ENCODE results near the gene SSTR5.

SSTR5 gene

DNA sequence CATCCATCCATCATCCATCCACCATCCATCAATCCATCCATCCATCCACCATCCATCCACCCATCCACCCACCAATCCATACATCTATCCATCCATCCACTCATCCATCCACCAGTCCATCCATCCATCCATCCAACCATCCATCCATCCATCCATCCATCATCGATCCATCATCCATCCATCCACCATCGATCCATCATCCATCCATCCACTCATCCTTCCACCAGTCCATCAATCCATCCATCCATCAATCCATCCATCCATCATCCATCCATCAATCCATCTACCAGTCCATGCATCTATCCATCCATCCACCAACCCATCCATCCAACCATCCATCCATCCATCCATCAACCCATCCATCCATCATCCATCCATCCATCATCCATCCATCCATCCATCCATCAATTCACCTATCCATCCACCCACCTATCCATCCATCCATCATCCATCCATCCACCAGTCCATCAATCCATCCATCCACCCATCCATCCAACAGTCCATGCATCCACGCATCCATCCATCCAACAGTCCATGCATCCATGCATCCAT, 39.3 kb upstream of the SSTR5 start:
- no peaks in the 10 kb centered on the region for H3K36me3 ChIP-seq (replicated peaks; ENCODE audit: insufficient read depth, low read length)

DNA sequence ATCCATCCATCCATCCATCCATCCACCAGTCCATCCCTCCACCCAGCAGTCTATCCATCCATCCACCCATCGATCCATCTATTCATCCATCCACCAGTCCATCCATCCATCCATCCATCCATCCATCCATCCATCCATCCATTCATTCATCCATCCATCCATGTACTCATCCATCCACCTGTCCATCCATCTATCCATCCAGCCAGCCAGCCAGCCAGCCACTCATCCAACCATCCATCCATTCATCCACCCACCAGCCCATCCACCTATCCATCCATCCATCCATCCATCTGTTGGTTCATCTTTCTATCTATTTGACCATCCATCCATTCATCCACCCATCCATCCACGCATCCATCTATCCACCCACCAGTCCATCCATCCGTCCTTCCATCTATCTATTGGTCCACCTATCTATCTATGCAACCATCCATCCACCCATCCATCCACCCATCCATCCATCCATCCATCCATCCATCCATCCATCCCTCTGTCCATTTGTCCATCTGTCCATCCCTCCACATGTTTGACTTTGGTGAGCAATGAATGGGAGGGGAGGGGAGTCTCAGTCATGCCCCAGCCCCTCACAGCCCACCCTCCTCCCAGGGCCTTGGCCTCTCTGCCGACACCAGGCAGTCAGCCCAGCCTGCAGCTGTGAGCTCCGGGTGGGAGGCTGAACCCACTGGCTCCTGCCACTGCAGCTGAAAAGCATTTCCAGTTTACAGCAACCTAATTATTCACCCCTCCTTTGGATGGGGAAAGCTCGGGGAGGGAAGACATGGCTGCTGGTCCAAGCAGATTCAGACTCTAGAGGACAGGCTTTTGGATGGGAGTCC, 38.1 kb upstream of the SSTR5 start:
- no peak for DNase-seq
- Histone ChIP-seq H3F3A (ENCODE audit: insufficient read depth, low read length) (no peaks in the 10 kb centered on the region), H3K4me2 (ENCODE audit: low read depth, low read length) (no peak overlapping the region), H2AFZ (ENCODE audit: low read length) (no peak overlapping the region), H3K79me2 (ENCODE audit: low read length) (no peaks in the 10 kb centered on the region), H3K27me3 (replicated peaks; ENCODE audit: insufficient read depth, low read length) (peaks cover 72% of the 10 kb centered on the region), H4K20me1 (ENCODE audit: insufficient read depth, low read length) (no peaks in the 10 kb centered on the region), H3K9me2 (replicated peaks; ENCODE audit: insufficient read depth, low read length) (no peaks in the 10 kb centered on the region), H3K4me3 (ENCODE audit: low read length) (no peak overlapping the region), H3K9ac (ENCODE audit: low read length) (no peak overlapping the region), H3K9me3 (replicated peaks; ENCODE audit: insufficient read depth, low read length) (no peaks in the 10 kb centered on the region), H3K27ac (ENCODE audit: low read length) (no peak overlapping the region), H3K4me1 (ENCODE audit: low read length) (no peaks in the 10 kb centered on the region), H3K36me3 (replicated peaks; ENCODE audit: insufficient read depth, low read length) (no peaks in the 10 kb centered on the region)
- TF ChIP-seq EZH2phosphoT487 (IDR thresholded peaks at IDR 0.05; ENCODE audit: low read length) (no peak), EZH2 (optimal IDR thresholded peaks at IDR 0.05; ENCODE audit: low read depth, low read length) (no peak)
- TF ChIP-seq, protein P1, sequence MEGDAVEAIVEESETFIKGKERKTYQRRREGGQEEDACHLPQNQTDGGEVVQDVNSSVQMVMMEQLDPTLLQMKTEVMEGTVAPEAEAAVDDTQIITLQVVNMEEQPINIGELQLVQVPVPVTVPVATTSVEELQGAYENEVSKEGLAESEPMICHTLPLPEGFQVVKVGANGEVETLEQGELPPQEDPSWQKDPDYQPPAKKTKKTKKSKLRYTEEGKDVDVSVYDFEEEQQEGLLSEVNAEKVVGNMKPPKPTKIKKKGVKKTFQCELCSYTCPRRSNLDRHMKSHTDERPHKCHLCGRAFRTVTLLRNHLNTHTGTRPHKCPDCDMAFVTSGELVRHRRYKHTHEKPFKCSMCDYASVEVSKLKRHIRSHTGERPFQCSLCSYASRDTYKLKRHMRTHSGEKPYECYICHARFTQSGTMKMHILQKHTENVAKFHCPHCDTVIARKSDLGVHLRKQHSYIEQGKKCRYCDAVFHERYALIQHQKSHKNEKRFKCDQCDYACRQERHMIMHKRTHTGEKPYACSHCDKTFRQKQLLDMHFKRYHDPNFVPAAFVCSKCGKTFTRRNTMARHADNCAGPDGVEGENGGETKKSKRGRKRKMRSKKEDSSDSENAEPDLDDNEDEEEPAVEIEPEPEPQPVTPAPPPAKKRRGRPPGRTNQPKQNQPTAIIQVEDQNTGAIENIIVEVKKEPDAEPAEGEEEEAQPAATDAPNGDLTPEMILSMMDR (IDR thresholded peaks at IDR 0.05; ENCODE audit: low read length), result no peak

More for the DNA sequence above, 39.3 kb upstream of the SSTR5 start:
- TF ChIP-seq, protein P1 (IDR thresholded peaks at IDR 0.05; ENCODE audit: low read length), result no peak
- TF ChIP-seq EZH2 (optimal IDR thresholded peaks at IDR 0.05; ENCODE audit: low read depth, low read length) (no peak), EZH2phosphoT487 (IDR thresholded peaks at IDR 0.05; ENCODE audit: low read length) (no peak)
- H3F3A ChIP-seq (ENCODE audit: insufficient read depth, low read length), result no peaks in the 10 kb centered on the region
- no peaks in the 10 kb centered on the region for H4K20me1 ChIP-seq (ENCODE audit: insufficient read depth, low read length)
- H3K27me3 ChIP-seq (replicated peaks; ENCODE audit: insufficient read depth, low read length), result peaks cover 72% of the 10 kb centered on the region
- no peak overlapping the region for H3K9ac ChIP-seq (ENCODE audit: low read length)
- DNase-seq, result no peak
- no peak overlapping the region for H3K4me2 ChIP-seq (ENCODE audit: low read depth, low read length)
- no peak overlapping the region for H3K4me3 ChIP-seq (ENCODE audit: low read length)
- H3K9me2 ChIP-seq (replicated peaks; ENCODE audit: insufficient read depth, low read length), result no peaks in the 10 kb centered on the region
- H3K9me3 ChIP-seq (replicated peaks; ENCODE audit: insufficient read depth, low read length), result no peaks in the 10 kb centered on the region
- H3K27ac ChIP-seq (ENCODE audit: low read length), result no peak overlapping the region
- H3K79me2 ChIP-seq (ENCODE audit: low read length), result no peaks in the 10 kb centered on the region
- H2AFZ ChIP-seq (ENCODE audit: low read length), result no peak overlapping the region
- H3K4me1 ChIP-seq (ENCODE audit: low read length), result no peaks in the 10 kb centered on the region

DNA sequence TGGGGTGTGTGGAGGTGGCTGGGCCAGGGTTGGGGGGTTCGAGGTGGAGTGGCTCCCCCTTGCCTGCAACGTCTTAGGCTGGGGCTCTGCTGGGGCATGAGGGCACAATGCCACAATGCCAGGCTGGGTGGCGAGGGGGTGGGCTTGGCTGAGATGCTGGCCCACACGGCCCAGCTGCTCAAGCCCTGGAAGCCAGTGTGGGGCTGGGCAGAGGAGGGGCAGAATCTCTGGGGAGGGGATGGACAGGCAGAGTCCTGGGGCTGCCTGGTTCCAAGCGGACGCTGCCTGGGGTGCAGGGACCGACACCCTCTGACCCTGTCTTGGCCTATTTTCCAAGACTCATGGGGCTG, 37.5 kb upstream of the SSTR5 start:
- Histone ChIP-seq H4K20me1 (ENCODE audit: insufficient read depth, low read length) (no peaks in the 10 kb centered on the region), H3K4me2 (ENCODE audit: low read depth, low read length) (no peak overlapping the region), H3F3A (ENCODE audit: insufficient read depth, low read length) (no peaks in the 10 kb centered on the region)

More for the DNA sequence above, 37.5 kb upstream of the SSTR5 start:
- Histone ChIP-seq H3K4me1 (ENCODE audit: low read length) (no peaks in the 10 kb centered on the region), H3K79me2 (ENCODE audit: low read length) (no peaks in the 10 kb centered on the region), H3K27ac (ENCODE audit: low read length) (no peak overlapping the region), H3K36me3 (replicated peaks; ENCODE audit: insufficient read depth, low read length) (no peaks in the 10 kb centered on the region), H3K9ac (ENCODE audit: low read length) (no peak overlapping the region), H3K9me3 (replicated peaks; ENCODE audit: insufficient read depth, low read length) (no peaks in the 10 kb centered on the region), H3K9me2 (replicated peaks; ENCODE audit: insufficient read depth, low read length) (no peaks in the 10 kb centered on the region), H3K4me3 (ENCODE audit: low read length) (no peak overlapping the region), H3K27me3 (replicated peaks; ENCODE audit: insufficient read depth, low read length) (peaks cover 73% of the 10 kb centered on the region), H2AFZ (ENCODE audit: low read length) (no peak overlapping the region)
- DNase-seq, result no peak
- TF ChIP-seq EZH2 (optimal IDR thresholded peaks at IDR 0.05; ENCODE audit: low read depth, low read length) (no peak), EZH2phosphoT487 (IDR thresholded peaks at IDR 0.05; ENCODE audit: low read length) (no peak)
- TF ChIP-seq, protein P1 (IDR thresholded peaks at IDR 0.05; ENCODE audit: low read length), result no peak
